IMR-90 (cell line): ENCODE data around the gene RFK. TPM values are rescaled to one million over a fixed set of nuclear protein-coding genes. Genes with fewer than 3 reads are reported as not detected.
A peak's percentile ranks its signal among the peaks of the same experiment; 100 is the strongest.

Experiments
- ATAC-seq: fragments of 200-7000 bp; cut with Tn5 transposase; 2 replicates; pipeline ENCODE4 v1.9.1; 2020; ENCODE audit warnings: low read depth, mild to moderate bottlenecking, moderate library complexity
- BruUV-seq: library from RNA; stranded (reverse); fragments of 400-500 nt; replicated peaks from 2 replicates; lab custom pipeline; 2021; lab: Mats Ljungman, UMichigan
- CTCF ChIA-PET: fragments of 300-600 bp; formaldehyde crosslinking; extraction: SDS; loops from one replicate; lab custom pipeline; 2021; ENCODE audit warnings: antibody characterized with exemption; lab: Yijun Ruan, JAX
- POLR2A ChIA-PET: fragments of 300-600 bp; sonication (Branson Sonifier 250); formaldehyde crosslinking; loops from one replicate; lab custom pipeline; 2022; ENCODE audit warnings: antibody characterized with exemption; ENCODE audit not compliant: unreplicated experiment; lab: Charles Lee
- DNase-seq: peaks from one replicate; pipeline ENCODE4 v3.0.0; 2013
- H2AFZ ChIP-seq: replicated peaks from 2 replicates; pipeline ENCODE3; 2013; ENCODE audit warnings: low read length, mild to moderate bottlenecking; ENCODE audit not compliant: poor library complexity
- H2AK5ac ChIP-seq: 2 replicates; pipeline ENCODE4 v1.6.1; 2013; ENCODE audit warnings: low read depth, low read length, inconsistent platforms
- H2AK9ac ChIP-seq: replicated peaks from 2 replicates; pipeline ENCODE3; 2013; ENCODE audit warnings: mild to moderate bottlenecking, low read depth, low read length, moderate library complexity; ENCODE audit not compliant: poor library complexity
- H2BK120ac ChIP-seq: 2 replicates; pipeline ENCODE4 v1.6.1; 2013; ENCODE audit warnings: low read depth, low read length, inconsistent platforms
- H2BK15ac ChIP-seq: 3 replicates; pipeline ENCODE4 v1.6.1; 2013; ENCODE audit warnings: low read depth, low read length, inconsistent platforms
- H2BK20ac ChIP-seq: 2 replicates; pipeline ENCODE4 v1.6.1; 2013; ENCODE audit warnings: low read depth, mild to moderate bottlenecking, inconsistent platforms, low read length, moderate library complexity
- H2BK5ac ChIP-seq: 2 replicates; pipeline ENCODE4 v1.6.1; 2013; ENCODE audit warnings: mild to moderate bottlenecking, low read depth, low read length, inconsistent platforms; ENCODE audit not compliant: poor library complexity, severe bottlenecking
- H3K14ac ChIP-seq: replicated peaks from 2 replicates; pipeline ENCODE4 v1.6.1; 2013; ENCODE audit warnings: low read depth, low read length, inconsistent platforms
- H3K18ac ChIP-seq: 2 replicates; pipeline ENCODE4 v1.6.1; 2013; ENCODE audit warnings: low read depth, low read length, control low read depth
- H3K23ac ChIP-seq: 2 replicates; pipeline ENCODE4 v1.6.1; 2013; ENCODE audit warnings: low read depth, low read length, inconsistent platforms
- H3K27ac ChIP-seq: 2 replicates; pipeline ENCODE4 v1.5.1; 2013; ENCODE audit warnings: mild to moderate bottlenecking, control low read depth, low read length; ENCODE audit not compliant: insufficient read depth
- H3K27me3 ChIP-seq: 2 replicates; pipeline ENCODE4 v1.6.1; 2013; ENCODE audit warnings: low read length; ENCODE audit not compliant: control insufficient read depth, insufficient read depth
- H3K36me3 ChIP-seq: 2 replicates; pipeline ENCODE4 v1.6.1; 2013; ENCODE audit warnings: low read length, mixed read lengths; ENCODE audit not compliant: control insufficient read depth, insufficient read depth
- H3K4ac ChIP-seq: 2 replicates; pipeline ENCODE4 v1.6.1; 2013; ENCODE audit warnings: low read depth, low read length, inconsistent platforms
- H3K4me1 ChIP-seq: 2 replicates; pipeline ENCODE4 v1.6.1; 2013; ENCODE audit warnings: low read length, mixed read lengths; ENCODE audit not compliant: control insufficient read depth, insufficient read depth
- H3K4me2 ChIP-seq: 2 replicates; pipeline ENCODE4 v1.6.1; 2013; ENCODE audit warnings: low read depth, mild to moderate bottlenecking, control low read depth, low read length, moderate library complexity
- H3K4me3 ChIP-seq: 2 replicates; pipeline ENCODE4 v1.5.1; 2013; ENCODE audit warnings: low read depth, mild to moderate bottlenecking, control low read depth, low read length, moderate library complexity; ENCODE audit not compliant: insufficient read depth
- H3K56ac ChIP-seq: 2 replicates; pipeline ENCODE4 v1.6.1; 2013; ENCODE audit warnings: low read length, inconsistent platforms; ENCODE audit not compliant: insufficient read depth; ENCODE audit errors: extremely low read depth
- H3K79me1 ChIP-seq, 2 experiments: 2 replicates each; pipeline ENCODE4 v1.6.1; 2013; ENCODE audit warnings: low read length in 2 of 2, inconsistent platforms in 1 of 2, low read depth in 1 of 2
- H3K9ac ChIP-seq: 2 replicates; pipeline ENCODE4 v1.6.1; 2013; ENCODE audit warnings: low read depth, low read length, control low read depth
- H3K9me1 ChIP-seq: 2 replicates; pipeline ENCODE4 v1.6.1; 2013; ENCODE audit warnings: low read length, inconsistent platforms; ENCODE audit not compliant: insufficient read depth
- H3K9me3 ChIP-seq: 2 replicates; pipeline ENCODE4 v1.6.1; 2013; ENCODE audit warnings: low read length; ENCODE audit not compliant: control insufficient read depth, insufficient read depth
- H4K20me1 ChIP-seq: 2 replicates; pipeline ENCODE4 v1.6.1; 2013; ENCODE audit warnings: low read length, inconsistent platforms; ENCODE audit not compliant: insufficient read depth
- H4K5ac ChIP-seq: 2 replicates; pipeline ENCODE4 v1.6.1; 2013; ENCODE audit warnings: mild to moderate bottlenecking, low read depth, low read length, control low read depth
- H4K8ac ChIP-seq, 2 experiments: 2 replicates each; pipeline ENCODE4 v1.6.1; 2013; ENCODE audit warnings: low read depth in 2 of 2, low read length in 2 of 2, control low read depth in 1 of 2, inconsistent platforms in 1 of 2
- H4K91ac ChIP-seq: 2 replicates; pipeline ENCODE4 v1.6.1; 2013; ENCODE audit warnings: low read depth, low read length, inconsistent platforms; ENCODE audit not compliant: insufficient read depth
- MAFK ChIP-seq: IDR thresholded peaks from 2 replicates; pipeline ENCODE4 v1.6.1; 2012; ENCODE audit warnings: low read depth, low read length, improper control_type of control experiment
- MAZ ChIP-seq: IDR thresholded peaks from 2 replicates; pipeline ENCODE4 v1.6.1; 2012; ENCODE audit warnings: low read depth, mild to moderate bottlenecking, low read length, improper control_type of control experiment, moderate library complexity, borderline replicate concordance
- RCOR1 ChIP-seq: IDR thresholded peaks from 2 replicates; pipeline ENCODE4 v1.6.1; 2012; ENCODE audit warnings: mild to moderate bottlenecking, low read length, improper control_type of control experiment; ENCODE audit not compliant: insufficient replicate concordance
- SMC3 ChIP-seq: fragments of 150-350 bp; IDR thresholded peaks from 2 replicates; pipeline ENCODE4 v1.6.1; 2016; ENCODE audit warnings: low read depth, mild to moderate bottlenecking, antibody characterized with exemption, low read length, moderate library complexity
- WGBS, 2 experiments: methylation state at CpG; one replicate each; pipeline versions ENCODE4 v1.1.5 to v1.1.7; 2013; ENCODE audit warnings: missing lambda C conversion rate in 2 of 2; ENCODE audit not compliant: insufficient read length in 1 of 2; ENCODE audit errors: extremely low coverage in 2 of 2; 5-methylcytosine and 5-hydroxymethylcytosine counted together
- dilution Hi-C: fragments of 300-500 bp; cut with HindIII; formaldehyde crosslinking; loops from one replicate; pipeline ENCODE4 v1.14.3; 2018; ENCODE audit warnings: low sequenced_read_pairs; ENCODE audit not compliant: unreplicated experiment
- in situ Hi-C: fragments of 300-500 bp; cut with MboI; formaldehyde crosslinking; loops from 3 replicates; pipeline ENCODE4 v1.14.3; 2019; ENCODE audit warnings: low sequenced_read_pairs, inconsistent platforms, mixed read lengths
- intact Hi-C: fragments of 100-400 bp; cut with micrococcal nuclease; formaldehyde crosslinking; loops from 2 replicates; pipeline ENCODE4 v1.10.0; 2022
- polyA plus RNA-seq, 3 experiments: library from polyadenylated mRNA; depleted of rRNA; stranded (reverse); fragments of >200 nt; gene quantifications; 2 replicates each; pipeline ENCODE4 v1.2.3, GENCODE V29; 2012; ENCODE audit warnings: low replicate concordance in 1 of 3
- total RNA-seq: library from RNA; depleted of rRNA; stranded (reverse); fragments of >200 nt; gene quantifications from 2 replicates; pipeline ENCODE4 v1.2.3, GENCODE V29; 2012
- TF ChIP-seq, protein P1 (sequence below): fragments of 150-350 bp; IDR thresholded peaks from 2 replicates; pipeline ENCODE4 v1.6.1; 2017; ENCODE audit warnings: mild to moderate bottlenecking, antibody characterized with exemption, low read length, low read depth

RFK gene
- total and polyA plus RNA-seq, 2 of the 4 experiments (the other 2 are of a cell fraction), result 10.3 to 13.8 TPM

DNA sequence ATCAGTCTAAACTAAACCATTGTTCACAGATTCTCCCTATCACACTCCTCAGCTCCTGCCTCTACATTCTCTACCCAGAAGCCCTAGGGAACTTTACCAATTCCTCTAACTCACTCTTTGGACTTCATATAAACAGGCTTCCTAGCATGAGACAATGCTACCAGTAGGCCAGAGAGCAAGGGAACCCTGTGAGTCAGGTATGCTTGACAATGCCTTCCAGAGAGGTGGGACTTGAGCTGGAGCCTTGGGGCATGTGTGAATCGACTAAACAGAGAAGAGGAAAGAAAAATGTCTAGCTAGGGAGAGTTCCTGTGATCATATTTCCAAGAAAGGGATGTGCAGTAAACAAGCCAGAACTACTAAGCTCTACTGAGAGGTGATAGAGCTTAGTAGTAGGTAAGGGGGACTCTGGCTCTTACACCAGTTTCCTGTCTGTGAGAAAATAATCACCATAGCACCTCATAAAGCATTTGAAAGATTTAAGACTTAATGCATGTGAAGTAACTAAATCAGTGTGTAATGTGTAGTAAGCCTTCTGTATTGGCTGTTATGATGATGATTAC is 6.4 kb upstream of the RFK start:
- Histone ChIP-seq H2BK5ac (no peak overlapping the region), H3K14ac (no peak overlapping the region), H3K4me1 (peaks cover 7% of the 10 kb centered on the region), H3K23ac (no peak overlapping the region), H2AK5ac (no peak overlapping the region), H4K20me1 (no peaks in the 10 kb centered on the region), H3K27me3 (no peaks in the 10 kb centered on the region), H3K9ac (no peak overlapping the region), H3K4me2 (no peak overlapping the region), H3K4ac (no peak overlapping the region; the same call in 1 of the 2 replicates), H4K8ac (no peak overlapping the region), H2BK120ac (no peak overlapping the region), H4K91ac (no peak overlapping the region), H4K5ac (no peak overlapping the region), H3K9me3 (no peaks in the 10 kb centered on the region), H3K27ac (no peak overlapping the region), H3K18ac (no peak overlapping the region), H3K9me1 (no peaks in the 10 kb centered on the region), H2BK15ac (no peak overlapping the region; the same call in 2 of the 3 replicates), H2BK20ac (no peak overlapping the region), H3K79me1 (no peaks in the 10 kb centered on the region), H2AK9ac (no peak overlapping the region), H3K4me3 (no peak overlapping the region), H2AFZ (no peak overlapping the region), H3K56ac (no peak overlapping the region), H3K36me3 (no peaks in the 10 kb centered on the region)
- no peak for TF ChIP-seq MAFK
- TF ChIP-seq MAZ, result no peak
- no peak for TF ChIP-seq RCOR1
- TF ChIP-seq, protein P1, sequence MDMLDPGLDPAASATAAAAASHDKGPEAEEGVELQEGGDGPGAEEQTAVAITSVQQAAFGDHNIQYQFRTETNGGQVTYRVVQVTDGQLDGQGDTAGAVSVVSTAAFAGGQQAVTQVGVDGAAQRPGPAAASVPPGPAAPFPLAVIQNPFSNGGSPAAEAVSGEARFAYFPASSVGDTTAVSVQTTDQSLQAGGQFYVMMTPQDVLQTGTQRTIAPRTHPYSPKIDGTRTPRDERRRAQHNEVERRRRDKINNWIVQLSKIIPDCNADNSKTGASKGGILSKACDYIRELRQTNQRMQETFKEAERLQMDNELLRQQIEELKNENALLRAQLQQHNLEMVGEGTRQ, result no peak
- TF ChIP-seq SMC3, result no peak
- intact Hi-C loops, result loop anchor here (5.0 kb wide), 1 partner anchor 52 kb away; no protein-coding TSS in a partner anchor
- in situ Hi-C loops, result no loop called here
- dilution Hi-C loops, result no loop called here
- POLR2A ChIA-PET, result no interaction called here
- DNase-seq (peak; percentile 54), ATAC-seq (peak; percentile 28; the same call in 1 of the 2 replicates)
- CTCF ChIA-PET, result interaction anchor here (0.6 to 1.1 kb wide), 2 partner anchors 19 to 47 kb away, joined by 3 read pairs; no protein-coding TSS in a partner anchor
- WGBS, 2 experiments, result 0% methylated on average over 1 of the region's 1 CpG; no CpG with 5 or more reads in 1 of the 2 experiments
- BruUV-seq, result no TSS peak
